ENCODE results near the gene USP44. TPM values are rescaled to one million over a fixed set of nuclear protein-coding genes. Genes with fewer than 3 reads are reported as not detected.

The USP44 gene
- total RNA-seq, 1 donor from 2014 or later, result 10.4 TPM

- H3K4me1 Mint-ChIP-seq (ENCODE audit: unreplicated experiment), result peaks cover 20% of the 10 kb centered on the region
- no peak overlapping the region for H3K4me3 Mint-ChIP-seq (ENCODE audit: unreplicated experiment)
- H3K9me3 Mint-ChIP-seq (ENCODE audit: unreplicated experiment), result no peaks in the 10 kb centered on the region
- TF ChIP-seq CTCF (IDR thresholded peaks at IDR 0.05; ENCODE audit: unreplicated experiment), result no peak
- DNase-seq (ENCODE audit: low spot score), result no peak
- H3K27ac Mint-ChIP-seq (ENCODE audit: unreplicated experiment), result no peak overlapping the region
- no peaks in the 10 kb centered on the region for H3K27me3 Mint-ChIP-seq (ENCODE audit: unreplicated experiment)
- H3K36me3 Mint-ChIP-seq (ENCODE audit: low read depth, unreplicated experiment), result peaks cover 15% of the 10 kb centered on the region
Measured at GRCh38 chr12:95506707-95507523, 44.4 kb downstream of the USP44 start.

- Mint-ChIP-seq H3K27ac (ENCODE audit: unreplicated experiment) (peak overlapping the region; percentile 89), H3K4me3 (ENCODE audit: unreplicated experiment) (peak overlapping the region; percentile 21), H3K4me1 (ENCODE audit: unreplicated experiment) (peaks cover 24% of the 10 kb centered on the region), H3K9me3 (ENCODE audit: unreplicated experiment) (no peaks in the 10 kb centered on the region), H3K27me3 (ENCODE audit: unreplicated experiment) (no peaks in the 10 kb centered on the region), H3K36me3 (ENCODE audit: low read depth, unreplicated experiment) (peaks cover 9% of the 10 kb centered on the region)
- TF ChIP-seq CTCF (IDR thresholded peaks at IDR 0.05; ENCODE audit: unreplicated experiment), result no peak
- DNase-seq (ENCODE audit: low spot score), result no peak
Measured at GRCh38 chr12:95505039-95505438, 46.2 kb downstream of the USP44 start.

- H3K4me3 Mint-ChIP-seq (ENCODE audit: unreplicated experiment), result peak overlapping the region; percentile 76
- no peak for TF ChIP-seq CTCF (IDR thresholded peaks at IDR 0.05; ENCODE audit: unreplicated experiment)
- no peak for DNase-seq (ENCODE audit: low spot score)
- H3K27me3 Mint-ChIP-seq (ENCODE audit: unreplicated experiment), result no peaks in the 10 kb centered on the region
- no peaks in the 10 kb centered on the region for H3K9me3 Mint-ChIP-seq (ENCODE audit: unreplicated experiment)
- peaks cover 24% of the 10 kb centered on the region for H3K4me1 Mint-ChIP-seq (ENCODE audit: unreplicated experiment)
- H3K27ac Mint-ChIP-seq (ENCODE audit: unreplicated experiment), result peak overlapping the region; percentile 89
- H3K36me3 Mint-ChIP-seq (ENCODE audit: low read depth, unreplicated experiment), result peaks cover 15% of the 10 kb centered on the region
Measured at GRCh38 chr12:95504140-95504539, 47.1 kb downstream of the USP44 start.

GRCh38 chr12:95499772-95500171, 51.5 kb downstream of the USP44 start:
- H3K4me1 Mint-ChIP-seq (ENCODE audit: unreplicated experiment), result peaks cover 20% of the 10 kb centered on the region
- H3K27me3 Mint-ChIP-seq (ENCODE audit: unreplicated experiment), result peaks cover 2% of the 10 kb centered on the region
- TF ChIP-seq CTCF (IDR thresholded peaks at IDR 0.05; ENCODE audit: unreplicated experiment), result no peak
- H3K4me3 Mint-ChIP-seq (ENCODE audit: unreplicated experiment), result peak overlapping the region; percentile 16
- no peaks in the 10 kb centered on the region for H3K9me3 Mint-ChIP-seq (ENCODE audit: unreplicated experiment)
- H3K27ac Mint-ChIP-seq (ENCODE audit: unreplicated experiment), result no peak overlapping the region
- no peak for DNase-seq (ENCODE audit: low spot score)
- H3K36me3 Mint-ChIP-seq (ENCODE audit: low read depth, unreplicated experiment), result peaks cover 29% of the 10 kb centered on the region

- H3K9me3 Mint-ChIP-seq (ENCODE audit: unreplicated experiment), result no peaks in the 10 kb centered on the region
- no peak for DNase-seq (ENCODE audit: low spot score)
- no peak for TF ChIP-seq CTCF (IDR thresholded peaks at IDR 0.05; ENCODE audit: unreplicated experiment)
- H3K4me3 Mint-ChIP-seq (ENCODE audit: unreplicated experiment), result peak overlapping the region; percentile 16
- no peak overlapping the region for H3K27ac Mint-ChIP-seq (ENCODE audit: unreplicated experiment)
- peaks cover 27% of the 10 kb centered on the region for H3K36me3 Mint-ChIP-seq (ENCODE audit: low read depth, unreplicated experiment)
- peaks cover 2% of the 10 kb centered on the region for H3K27me3 Mint-ChIP-seq (ENCODE audit: unreplicated experiment)
- peaks cover 14% of the 10 kb centered on the region for H3K4me1 Mint-ChIP-seq (ENCODE audit: unreplicated experiment)
Measured at GRCh38 chr12:95498968-95499367, 52.3 kb downstream of the USP44 start.

All from endothelial cell (in vitro differentiated cells).